HEK293 (cell line): ENCODE measurements around the gene UBR7.
A peak's percentile ranks its signal among the peaks of the same experiment; 100 is the strongest.

Experiments used
- CTCF ChIA-PET: fragments of 350-600 bp; formaldehyde crosslinking; extraction: SDS; loops from one replicate; lab custom pipeline; 2021; ENCODE audit warnings: antibody characterized with exemption; lab: Yijun Ruan, JAX
- POLR2A ChIA-PET: fragments of 300-600 bp; formaldehyde crosslinking; extraction: SDS; loops from one replicate; lab custom pipeline; 2020; ENCODE audit warnings: antibody characterized with exemption, inconsistent platforms; lab: Yijun Ruan, JAX
- H3K27ac ChIP-seq: fragments of 200-500 bp; sonication (Bioruptor generic); 2 replicates; pipeline ENCODE4 v1.5.1; 2014; ENCODE audit warnings: low read depth, low read length, control low read depth, inconsistent platforms; ENCODE audit errors: extremely low read depth
- H3K36me3 ChIP-seq, 2 experiments: fragments of 200-500 bp in 1 of 2; sonication (Bioruptor generic) in 1 of 2; 1 replicate in 1 of 2; 2 replicates in 1 of 2; pipeline ENCODE4 v1.5.1; 2014 to 2017; ENCODE audit warnings: inconsistent platforms in 2 of 2, low read length in 2 of 2; ENCODE audit not compliant: control insufficient read depth in 2 of 2, insufficient read depth in 1 of 2
- H3K4me1 ChIP-seq: fragments of 200-500 bp; sonication (Bioruptor generic); 2 replicates; pipeline ENCODE4 v1.5.1; 2014; ENCODE audit warnings: mild to moderate bottlenecking, low read length, inconsistent platforms; ENCODE audit not compliant: control insufficient read depth, insufficient read depth
- H3K4me3 ChIP-seq: 2 replicates; pipeline ENCODE4 v1.5.1; 2011; ENCODE audit warnings: low read depth, mild to moderate bottlenecking, control low read depth, low read length, moderate library complexity
- H3K9me3 ChIP-seq: fragments of 200-500 bp; sonication (Bioruptor generic); 2 replicates; pipeline ENCODE4 v1.5.1; 2014; ENCODE audit warnings: low read depth, low read length, inconsistent platforms; ENCODE audit not compliant: control insufficient read depth, insufficient read depth
- GLIS1 ChIP-seq: fragments of 450-650 bp; formaldehyde crosslinking; IDR thresholded peaks from 2 replicates; pipeline ENCODE4 v1.5.1; 2016; ENCODE audit warnings: missing biosample characterization, missing genetic modification characterization
- MYNN ChIP-seq: fragments of 450-650 bp; formaldehyde crosslinking; IDR thresholded peaks from 2 replicates; pipeline ENCODE4 v1.5.1; 2016; ENCODE audit warnings: missing biosample characterization, missing genetic modification characterization, borderline replicate concordance
- PRDM6 ChIP-seq: fragments of 450-650 bp; formaldehyde crosslinking; IDR thresholded peaks from 2 replicates; pipeline ENCODE4 v1.5.1; 2017; ENCODE audit warnings: missing biosample characterization, missing genetic modification characterization
- ZBTB10 ChIP-seq: fragments of 450-650 bp; formaldehyde crosslinking; IDR thresholded peaks from 2 replicates; pipeline ENCODE4 v1.5.1; 2016; ENCODE audit warnings: missing biosample characterization, missing genetic modification characterization
- ZBTB11 ChIP-seq: fragments of 450-650 bp; formaldehyde crosslinking; conservative IDR thresholded peaks from 2 replicates; pipeline ENCODE4 v1.5.1; 2016; ENCODE audit warnings: low read depth, missing biosample characterization, missing genetic modification characterization
- ZBTB17 ChIP-seq: fragments of 450-650 bp; formaldehyde crosslinking; IDR thresholded peaks from 2 replicates; pipeline ENCODE4 v1.5.1; 2016; ENCODE audit warnings: missing biosample characterization, missing genetic modification characterization
- ZIC2 ChIP-seq: fragments of 450-650 bp; formaldehyde crosslinking; IDR thresholded peaks from 2 replicates; pipeline ENCODE4 v1.5.1; 2016; ENCODE audit warnings: missing biosample characterization, missing genetic modification characterization
- ZNF132 ChIP-seq: fragments of 450-650 bp; formaldehyde crosslinking; IDR thresholded peaks from 2 replicates; pipeline ENCODE4 v1.5.1; 2017; ENCODE audit warnings: missing biosample characterization, missing genetic modification characterization, borderline replicate concordance
- ZNF138 ChIP-seq: fragments of 450-650 bp; formaldehyde crosslinking; IDR thresholded peaks from 2 replicates; pipeline ENCODE4 v1.5.1; 2016; ENCODE audit warnings: missing biosample characterization, missing genetic modification characterization, borderline replicate concordance
- ZNF155 ChIP-seq: fragments of 450-650 bp; formaldehyde crosslinking; IDR thresholded peaks from 2 replicates; pipeline ENCODE4 v1.5.1; 2016; ENCODE audit warnings: missing biosample characterization, missing genetic modification characterization
- ZNF449 ChIP-seq: fragments of 450-650 bp; formaldehyde crosslinking; IDR thresholded peaks from 2 replicates; pipeline ENCODE4 v1.5.1; 2017; ENCODE audit warnings: missing biosample characterization, mild to moderate bottlenecking, missing genetic modification characterization, moderate library complexity
- ZNF561 ChIP-seq: fragments of 450-650 bp; IDR thresholded peaks from 2 replicates; pipeline ENCODE4 v1.5.1; 2018; ENCODE audit warnings: missing biosample characterization, missing genetic modification characterization, borderline replicate concordance
- ZNF664 ChIP-seq: fragments of 450-650 bp; formaldehyde crosslinking; IDR thresholded peaks from 2 replicates; pipeline ENCODE4 v1.5.1; 2016; ENCODE audit warnings: missing biosample characterization, missing genetic modification characterization
- ZNF704 ChIP-seq: fragments of 450-650 bp; formaldehyde crosslinking; IDR thresholded peaks from 2 replicates; pipeline ENCODE4 v1.5.1; 2016; ENCODE audit warnings: missing biosample characterization, missing genetic modification characterization
- ZNF776 ChIP-seq: fragments of 450-650 bp; formaldehyde crosslinking; IDR thresholded peaks from 2 replicates; pipeline ENCODE4 v1.5.0; 2017; ENCODE audit warnings: missing biosample characterization, missing genetic modification characterization, borderline replicate concordance
- ZNF777 ChIP-seq: fragments of 450-650 bp; formaldehyde crosslinking; IDR thresholded peaks from 2 replicates; pipeline ENCODE4 v1.5.1; 2017; ENCODE audit warnings: missing biosample characterization, missing genetic modification characterization, borderline replicate concordance
- ZNF837 ChIP-seq: fragments of 450-650 bp; formaldehyde crosslinking; IDR thresholded peaks from 2 replicates; pipeline ENCODE4 v1.5.1; 2016; ENCODE audit warnings: missing biosample characterization, missing genetic modification characterization

UBR7 gene

GRCh38 chr14:93199031-93199430 lies 8.0 kb upstream of the UBR7 start (continued):
- TF ChIP-seq ZNF138 (tag by site-specific recombination) (no peak), ZBTB11 (tag by site-specific recombination) (no peak), ZNF704 (tag by site-specific recombination) (no peak), ZBTB10 (tag by site-specific recombination) (no peak), ZNF776 (tag by site-specific recombination) (no peak), ZNF837 (no peak), GLIS1 (tag by site-specific recombination) (no peak), ZNF155 (tag by site-specific recombination) (no peak)

GRCh38 chr14:93200553-93200952 lies 6.5 kb upstream of the UBR7 start:
- CTCF ChIA-PET: no interaction called here
- H3K36me3 ChIP-seq: peaks cover 3% of the 10 kb centered on the region in 2 experiments
- no peak overlapping the region for H3K27ac ChIP-seq
- no peaks in the 10 kb centered on the region for H3K4me1 ChIP-seq
- TF ChIP-seq ZBTB17 (tag by site-specific recombination) (no peak), ZNF561 (tag by site-specific recombination) (no peak), ZNF777 (tag by site-specific recombination) (no peak), MYNN (tag by site-specific recombination) (no peak)
- TF ChIP-seq, all 188 proteins: peak for 0
- Histone ChIP-seq H3K4me3 (no peak overlapping the region), H3K9me3 (no peaks in the 10 kb centered on the region)
- POLR2A ChIA-PET: no interaction called here

- Histone ChIP-seq H3K4me3 (no peak overlapping the region), H3K36me3 (peaks cover 3% of the 10 kb centered on the region in 2 experiments), H3K9me3 (no peaks in the 10 kb centered on the region), H3K4me1 (no peaks in the 10 kb centered on the region), H3K27ac (no peak overlapping the region)
- CTCF ChIA-PET: no interaction called here
- POLR2A ChIA-PET: no interaction called here
- TF ChIP-seq ZNF449: peak; percentile 90
- TF ChIP-seq ZIC2 (tag by site-specific recombination): no peak
- TF ChIP-seq ZNF664 (tag by site-specific recombination): 0 out of 2 replicates have a peak, but pooled peaks have one; percentile 9
- TF ChIP-seq ZNF132 (tag by site-specific recombination): no peak
- peak; percentile 78 for TF ChIP-seq PRDM6 (tag by site-specific recombination)
Measured at GRCh38 chr14:93201155-93201704, 5.8 kb upstream of the UBR7 start.
